HG02571 (cell line): ENCODE results near the gene SPANXB1.
"Not testable (repeated sequence)": the region's sequence is repeated elsewhere in the genome, so short reads cannot be mapped to it uniquely, and the experiment has no call there.

Experiments used
- ATAC-seq: cut with Tn5 transposase; IDR thresholded peaks from one replicate; pipeline ENCODE4 v1.9.1; 2021; ENCODE audit warnings: mild to moderate bottlenecking, moderate library complexity; ENCODE audit not compliant: unreplicated experiment

The SPANXB1 gene, protein sequence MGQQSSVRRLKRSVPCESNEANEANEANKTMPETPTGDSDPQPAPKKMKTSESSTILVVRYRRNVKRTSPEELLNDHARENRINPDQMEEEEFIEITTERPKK

DNA sequence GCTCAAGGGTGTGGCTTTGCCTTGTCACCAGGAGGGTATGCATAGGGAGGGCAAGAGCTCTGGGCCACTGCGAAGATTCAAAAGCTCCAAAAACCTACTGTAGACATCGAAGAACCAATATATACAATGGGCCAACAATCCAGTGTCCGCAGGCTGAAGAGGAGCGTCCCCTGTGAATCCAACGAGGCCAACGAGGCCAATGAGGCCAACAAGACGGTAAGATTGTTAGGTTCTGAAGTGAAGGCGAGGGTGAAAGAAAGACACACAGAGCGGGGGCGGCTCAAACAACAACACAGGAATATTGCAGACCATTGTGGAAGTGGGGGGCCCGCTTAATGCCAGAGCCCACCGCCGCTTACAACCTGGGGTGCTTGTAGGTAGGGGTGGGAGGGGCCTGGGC is at the start of gene SPANXB1:
TSS of gene SPANXB1 (plus strand) at position 27 of the 400 bp plus-strand sequence. CDS start at position 127, 100 bp downstream.
- ATAC-seq: not testable (repeated sequence)

DNA sequence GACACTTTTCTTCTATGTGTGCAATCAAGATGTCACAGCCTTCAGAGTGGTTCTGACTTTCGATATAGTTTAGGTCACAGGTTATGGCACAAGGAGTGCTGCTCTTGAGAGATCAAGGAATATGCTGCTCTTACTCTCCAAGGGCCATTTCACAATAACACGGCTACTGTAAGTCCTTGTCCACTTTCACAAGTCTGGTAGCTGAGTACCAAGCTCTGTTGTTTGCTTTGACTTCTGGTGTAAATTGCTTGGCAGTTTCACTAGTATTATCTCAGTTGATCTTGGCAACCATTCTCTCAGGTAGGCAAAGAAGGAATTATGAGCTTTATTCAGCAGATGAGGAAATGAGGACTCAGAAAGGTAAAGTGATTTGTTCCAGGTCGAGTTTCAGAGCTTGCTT is 35.4 kb upstream of the SPANXB1 start:
- ATAC-seq: no peak

DNA sequence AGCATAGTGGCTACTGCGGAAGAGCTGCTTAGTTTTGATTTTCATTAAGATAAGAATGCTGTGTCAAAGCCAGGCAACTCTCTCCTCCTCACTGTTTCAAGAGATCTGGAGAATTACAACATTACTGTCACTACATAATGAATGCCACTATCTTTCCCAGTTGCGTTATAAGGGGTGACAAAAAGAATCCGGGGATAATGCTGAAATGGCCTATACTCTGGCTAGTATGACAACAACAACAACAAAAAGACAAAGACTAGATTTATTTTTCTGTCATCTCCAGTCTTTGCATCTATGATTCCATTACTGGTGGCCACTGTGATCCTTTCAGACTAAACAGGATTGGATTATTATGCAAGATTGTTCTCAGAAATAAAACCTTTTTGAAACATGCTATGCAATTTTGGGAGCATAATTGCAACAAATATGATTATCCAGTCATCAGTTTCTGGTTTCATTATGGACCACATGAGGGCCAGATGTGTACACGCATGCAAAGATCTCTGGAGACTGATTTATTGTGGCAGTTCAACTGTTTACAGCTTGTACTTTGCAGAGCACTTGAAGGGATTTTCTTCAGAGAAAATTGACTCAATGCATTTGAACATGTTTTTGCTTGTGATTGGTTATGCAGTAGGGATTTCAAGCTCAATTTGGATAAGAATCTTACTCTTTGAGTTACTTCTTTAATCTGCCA is 31.1 kb upstream of the SPANXB1 start:
- ATAC-seq: no peak

DNA sequence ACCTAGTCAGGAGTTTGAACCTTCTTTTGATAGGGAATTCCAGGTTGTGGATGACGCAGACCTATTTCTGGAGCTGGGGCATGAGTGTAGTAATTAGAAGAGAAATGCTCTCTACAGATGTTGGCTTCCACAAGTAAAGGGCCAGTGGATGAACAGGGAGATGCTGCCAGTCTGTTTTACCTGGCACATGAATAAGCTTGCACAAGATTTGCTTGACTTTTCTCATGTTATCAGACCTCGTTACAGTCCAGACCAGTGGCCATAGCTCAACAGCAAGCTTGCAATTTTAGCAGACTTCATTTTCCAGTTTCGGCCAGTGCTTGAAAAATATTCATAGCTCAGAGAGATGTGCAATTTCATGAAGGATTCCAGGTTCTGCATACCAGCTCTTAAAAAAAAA is 26.9 kb upstream of the SPANXB1 start:
- ATAC-seq: no peak

DNA sequence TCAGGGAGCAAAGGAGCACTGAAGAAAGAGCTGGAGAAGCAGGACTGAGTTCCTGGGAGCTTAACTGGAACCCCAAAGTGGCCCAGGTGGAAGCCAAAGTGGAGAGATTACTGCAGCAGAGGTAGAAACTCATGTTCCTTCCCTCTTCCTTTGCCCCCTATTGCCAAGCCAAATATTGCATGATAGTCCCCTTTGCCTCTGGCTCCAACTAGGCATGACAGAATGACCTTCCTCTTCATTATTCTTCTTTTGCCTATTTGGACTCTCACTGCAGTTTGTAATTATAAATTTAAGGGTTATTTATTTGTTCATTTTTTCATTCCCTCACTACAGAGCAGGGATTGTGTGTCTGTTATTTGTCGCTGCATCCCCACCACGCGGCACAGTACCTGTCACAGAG is 22.1 kb upstream of the SPANXB1 start:
- no peak for ATAC-seq

DNA sequence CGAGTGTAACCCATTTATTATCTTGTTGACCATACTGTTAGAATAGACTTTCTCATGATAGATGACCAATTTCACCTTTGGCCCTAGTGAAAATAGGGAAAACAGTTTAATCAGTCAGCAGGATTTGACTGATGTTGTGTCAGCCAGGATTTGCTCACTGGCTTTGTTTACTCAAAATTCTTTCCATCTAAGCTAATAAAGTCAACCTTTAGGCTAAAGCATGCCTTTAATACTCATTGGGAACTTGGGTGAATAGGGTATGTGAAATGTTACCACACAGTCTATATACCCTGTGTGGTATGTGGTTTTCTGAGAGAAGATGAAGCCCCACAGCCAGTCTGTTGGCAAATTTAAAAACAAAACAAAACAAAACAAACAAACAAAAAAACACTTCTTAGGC is 18.7 kb upstream of the SPANXB1 start:
- no peak for ATAC-seq

DNA sequence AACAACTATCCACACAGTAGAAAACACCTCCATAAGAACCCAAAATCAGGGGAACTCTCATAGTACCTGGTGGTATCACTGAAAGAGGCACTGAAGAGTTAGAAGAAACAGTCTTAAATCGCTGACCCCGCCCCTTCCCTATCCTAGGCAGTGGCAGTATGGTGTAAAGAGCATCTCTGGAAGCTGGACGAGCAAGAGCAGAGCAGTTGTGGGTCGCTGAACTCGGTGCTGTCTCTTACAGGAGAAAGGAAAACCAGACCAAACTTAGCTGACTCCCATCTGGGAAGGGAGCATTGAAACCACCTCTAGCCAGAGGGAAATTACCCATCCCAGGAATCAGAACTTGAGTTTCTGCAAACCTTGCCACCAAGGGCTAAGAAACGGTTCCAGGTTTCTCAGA is 2.8 kb downstream of the SPANXB1 start:
- ATAC-seq: not testable (repeated sequence)

DNA sequence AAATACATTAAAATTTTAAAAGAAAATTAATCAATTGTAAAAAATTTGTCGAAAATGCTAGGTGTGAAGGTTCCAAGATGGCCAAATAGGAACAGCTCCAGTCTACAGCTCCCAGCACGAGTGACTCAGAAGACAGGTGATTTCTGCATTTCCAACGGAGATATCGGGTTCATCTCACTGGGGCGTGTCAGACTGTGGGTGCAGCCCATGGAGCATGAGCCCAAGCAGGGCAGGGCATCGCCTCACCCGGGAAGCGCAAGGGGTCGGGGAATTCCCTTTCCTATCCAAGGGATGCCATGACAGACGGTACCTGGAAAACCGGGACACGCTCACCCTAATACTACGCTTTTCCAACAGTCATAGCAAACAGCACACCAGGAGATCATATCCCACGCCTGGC is 41.9 kb downstream of the SPANXB1 start:
- not testable (repeated sequence) for ATAC-seq

DNA sequence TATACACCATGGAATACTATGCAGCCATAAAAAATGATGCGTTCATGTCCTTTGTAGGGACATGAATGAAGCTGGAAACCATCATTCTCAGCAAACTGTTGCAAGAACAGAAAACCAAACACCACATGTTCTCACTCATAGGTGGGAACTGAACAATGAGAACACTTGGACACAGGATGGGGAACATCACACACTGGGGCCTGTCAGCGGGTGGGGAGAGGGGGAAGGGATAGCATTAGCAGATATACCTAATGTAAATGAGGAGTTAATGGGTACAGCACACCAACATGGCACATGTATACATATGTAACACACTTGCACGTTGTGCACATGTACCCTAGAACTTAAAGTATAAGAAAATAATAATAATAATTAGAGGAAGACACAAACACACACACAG is 47.5 kb downstream of the SPANXB1 start:
- ATAC-seq: not testable (repeated sequence)

DNA sequence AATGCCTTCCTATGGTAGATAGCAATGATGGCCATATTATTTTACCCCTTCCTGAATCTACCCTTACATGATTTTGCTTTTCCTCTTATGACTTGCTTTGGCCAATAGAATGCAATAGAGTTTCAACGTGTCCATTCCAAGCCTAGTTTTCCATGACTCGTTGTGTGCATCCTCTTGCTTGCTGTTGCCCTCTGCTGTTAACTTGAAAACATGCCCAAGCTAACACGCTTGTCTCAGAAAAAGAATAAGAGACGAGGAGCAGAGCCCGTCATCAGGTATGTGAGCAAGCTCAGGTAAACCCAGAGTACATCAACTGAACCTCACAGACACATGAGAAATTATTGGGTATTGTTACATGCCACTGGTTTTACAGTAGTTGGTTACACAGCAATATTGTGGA is 49.7 kb downstream of the SPANXB1 start:
- not testable (repeated sequence) for ATAC-seq
